HepG2 (cell line): ENCODE data around the gene ARTN. TPM values are rescaled to one million over a fixed set of nuclear protein-coding genes. Genes with fewer than 3 reads are reported as not detected.

Source experiments
- KDM5A ChIP-seq: fragments of 200-600 bp; sonication (generic); IDR thresholded peaks from 2 replicates; pipeline ENCODE4 v1.7.0; 2018; ENCODE audit warnings: antibody characterized with exemption, mild to moderate bottlenecking, low read length, borderline replicate concordance
- MTA1 ChIP-seq: sonication (generic); formaldehyde crosslinking; IDR thresholded peaks from 2 replicates; pipeline ENCODE4 v1.4.0; 2020; ENCODE audit warnings: missing genetic modification reagents, mild to moderate bottlenecking, borderline replicate concordance
- REXO4 ChIP-seq: sonication (generic); formaldehyde crosslinking; IDR thresholded peaks from 2 replicates; pipeline ENCODE4 v1.8.0; 2022; ENCODE audit warnings: missing genetic modification reagents, mild to moderate bottlenecking, borderline replicate concordance
- SNRNP70 ChIP-seq: fragments of 200-400 bp; formaldehyde crosslinking; IDR thresholded peaks from 2 replicates; pipeline ENCODE4 v1.6.1; 2017; ENCODE audit warnings: mild to moderate bottlenecking, low read depth, low read length, moderate library complexity
- THAP11 ChIP-seq: IDR thresholded peaks from 2 replicates; pipeline ENCODE4 v1.6.1; 2016; ENCODE audit warnings: missing biosample characterization, missing genetic modification reagents
- THYN1 ChIP-seq: sonication (generic); formaldehyde crosslinking; IDR thresholded peaks from 2 replicates; pipeline ENCODE4 v1.8.1; 2023; ENCODE audit warnings: low read depth, mild to moderate bottlenecking, moderate library complexity, missing genetic modification reagents, borderline replicate concordance
- WIZ ChIP-seq: sonication (generic); formaldehyde crosslinking; IDR thresholded peaks from 2 replicates; pipeline ENCODE4 v1.5.1; 2020; ENCODE audit warnings: mild to moderate bottlenecking, missing genetic modification reagents
- XRCC5 ChIP-seq: fragments of 200-400 bp; formaldehyde crosslinking; optimal IDR thresholded peaks from 2 replicates; pipeline ENCODE3; 2017; ENCODE audit warnings: mild to moderate bottlenecking, low read length
- YEATS4 ChIP-seq: sonication (generic); formaldehyde crosslinking; IDR thresholded peaks from 2 replicates; pipeline ENCODE4 v1.4.0; 2020; ENCODE audit warnings: missing genetic modification reagents, borderline replicate concordance
- ZNF224 ChIP-seq: sonication (generic); formaldehyde crosslinking; IDR thresholded peaks from 2 replicates; pipeline ENCODE4 v1.5.0; 2020; ENCODE audit warnings: mild to moderate bottlenecking, missing genetic modification reagents
- ZNF335 ChIP-seq: sonication (generic); formaldehyde crosslinking; IDR thresholded peaks from 2 replicates; pipeline ENCODE4 v1.4.0; 2020; ENCODE audit warnings: missing genetic modification reagents
- ZNF761 ChIP-seq: sonication (generic); formaldehyde crosslinking; conservative IDR thresholded peaks from 2 replicates; pipeline ENCODE4 v1.4.0; 2020; ENCODE audit warnings: mild to moderate bottlenecking, missing genetic modification reagents
- polyA plus RNA-seq, 8 experiments: library from polyadenylated mRNA; depleted of rRNA in 3 of 8; stranded (reverse) in 7 of 8; unstranded in 1 of 8; fragments of >200 nt; fragmentation: Illumina TruSeq in 4 of 8; extraction: Trizol in 4 of 8; gene quantifications; 2 replicates each; pipeline versions ENCODE4 v1.2.1 to v1.2.3, GENCODE V29; 2011 to 2016; ENCODE audit warnings: low read depth in 4 of 8, missing spikeins in 1 of 8, mixed read lengths in 1 of 8; ENCODE audit not compliant: insufficient read depth in 1 of 8
- total RNA-seq, 5 experiments: library from RNA; depleted of rRNA; stranded (reverse); fragments of >200 nt; fragmentation: Illumina TruSeq; extraction: Trizol; gene quantifications; 2 replicates each; pipeline ENCODE4 v1.2.3, GENCODE V29; 2016; ENCODE audit warnings: low read depth in 1 of 5
- TF ChIP-seq, protein P1 (sequence below): sonication (generic); formaldehyde crosslinking; IDR thresholded peaks from 2 replicates; pipeline ENCODE4 v1.4.0; 2020; ENCODE audit warnings: mild to moderate bottlenecking, missing genetic modification reagents
- TF ChIP-seq, protein P2 (sequence below): sonication (generic); formaldehyde crosslinking; IDR thresholded peaks from 2 replicates; pipeline ENCODE4 v1.4.0; 2020; ENCODE audit warnings: missing genetic modification reagents
- TF ChIP-seq, protein P3 (sequence below): sonication (generic); formaldehyde crosslinking; IDR thresholded peaks from 2 replicates; pipeline ENCODE4 v1.4.0; 2020; ENCODE audit warnings: missing genetic modification reagents

The ARTN gene
- total and polyA plus RNA-seq, 2 of the 13 experiments (the other 11 are each of a cell fraction or from before 2014, with no cell fraction given): 0.11 to 0.62 TPM

DNA sequence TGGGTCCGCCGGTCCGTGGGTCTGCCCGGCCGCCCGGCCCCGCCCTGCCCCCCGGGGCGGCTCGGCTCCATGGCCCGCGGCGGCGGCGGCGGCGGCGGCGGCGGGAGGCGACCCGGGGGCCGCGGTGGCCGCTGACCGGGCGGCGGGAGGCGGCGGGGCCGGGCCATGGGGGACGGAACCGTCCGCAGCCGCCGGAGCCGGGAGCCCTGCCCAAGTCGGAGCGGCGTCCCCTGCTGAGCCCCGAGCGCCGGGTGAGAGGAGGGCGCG, 45.6 kb downstream of the ARTN start (continued):
- TF ChIP-seq, protein P1, sequence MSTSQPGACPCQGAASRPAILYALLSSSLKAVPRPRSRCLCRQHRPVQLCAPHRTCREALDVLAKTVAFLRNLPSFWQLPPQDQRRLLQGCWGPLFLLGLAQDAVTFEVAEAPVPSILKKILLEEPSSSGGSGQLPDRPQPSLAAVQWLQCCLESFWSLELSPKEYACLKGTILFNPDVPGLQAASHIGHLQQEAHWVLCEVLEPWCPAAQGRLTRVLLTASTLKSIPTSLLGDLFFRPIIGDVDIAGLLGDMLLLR (CRISPR knock-in tag): no peak
- TF ChIP-seq THYN1 (CRISPR knock-in tag): no peak
- TF ChIP-seq SNRNP70: no peak
- no peak for TF ChIP-seq REXO4 (CRISPR knock-in tag)
- TF ChIP-seq ZNF224: no peak
- TF ChIP-seq MTA1: no peak
- no peak for TF ChIP-seq THAP11 (CRISPR knock-in tag)
- TF ChIP-seq ZNF761 (CRISPR knock-in tag): no peak
- TF ChIP-seq, protein P2, sequence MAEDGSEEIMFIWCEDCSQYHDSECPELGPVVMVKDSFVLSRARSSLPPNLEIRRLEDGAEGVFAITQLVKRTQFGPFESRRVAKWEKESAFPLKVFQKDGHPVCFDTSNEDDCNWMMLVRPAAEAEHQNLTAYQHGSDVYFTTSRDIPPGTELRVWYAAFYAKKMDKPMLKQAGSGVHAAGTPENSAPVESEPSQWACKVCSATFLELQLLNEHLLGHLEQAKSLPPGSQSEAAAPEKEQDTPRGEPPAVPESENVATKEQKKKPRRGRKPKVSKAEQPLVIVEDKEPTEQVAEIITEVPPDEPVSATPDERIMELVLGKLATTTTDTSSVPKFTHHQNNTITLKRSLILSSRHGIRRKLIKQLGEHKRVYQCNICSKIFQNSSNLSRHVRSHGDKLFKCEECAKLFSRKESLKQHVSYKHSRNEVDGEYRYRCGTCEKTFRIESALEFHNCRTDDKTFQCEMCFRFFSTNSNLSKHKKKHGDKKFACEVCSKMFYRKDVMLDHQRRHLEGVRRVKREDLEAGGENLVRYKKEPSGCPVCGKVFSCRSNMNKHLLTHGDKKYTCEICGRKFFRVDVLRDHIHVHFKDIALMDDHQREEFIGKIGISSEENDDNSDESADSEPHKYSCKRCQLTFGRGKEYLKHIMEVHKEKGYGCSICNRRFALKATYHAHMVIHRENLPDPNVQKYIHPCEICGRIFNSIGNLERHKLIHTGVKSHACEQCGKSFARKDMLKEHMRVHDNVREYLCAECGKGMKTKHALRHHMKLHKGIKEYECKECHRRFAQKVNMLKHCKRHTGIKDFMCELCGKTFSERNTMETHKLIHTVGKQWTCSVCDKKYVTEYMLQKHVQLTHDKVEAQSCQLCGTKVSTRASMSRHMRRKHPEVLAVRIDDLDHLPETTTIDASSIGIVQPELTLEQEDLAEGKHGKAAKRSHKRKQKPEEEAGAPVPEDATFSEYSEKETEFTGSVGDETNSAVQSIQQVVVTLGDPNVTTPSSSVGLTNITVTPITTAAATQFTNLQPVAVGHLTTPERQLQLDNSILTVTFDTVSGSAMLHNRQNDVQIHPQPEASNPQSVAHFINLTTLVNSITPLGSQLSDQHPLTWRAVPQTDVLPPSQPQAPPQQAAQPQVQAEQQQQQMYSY (CRISPR knock-in tag): 0 out of 2 replicates have a peak, but pooled peaks have one; percentile 7
- 0 out of 2 replicates have a peak, but pooled peaks have one; percentile 0 for TF ChIP-seq ZNF335 (CRISPR knock-in tag)
- no peak for TF ChIP-seq WIZ (CRISPR knock-in tag)
- TF ChIP-seq, protein P3, sequence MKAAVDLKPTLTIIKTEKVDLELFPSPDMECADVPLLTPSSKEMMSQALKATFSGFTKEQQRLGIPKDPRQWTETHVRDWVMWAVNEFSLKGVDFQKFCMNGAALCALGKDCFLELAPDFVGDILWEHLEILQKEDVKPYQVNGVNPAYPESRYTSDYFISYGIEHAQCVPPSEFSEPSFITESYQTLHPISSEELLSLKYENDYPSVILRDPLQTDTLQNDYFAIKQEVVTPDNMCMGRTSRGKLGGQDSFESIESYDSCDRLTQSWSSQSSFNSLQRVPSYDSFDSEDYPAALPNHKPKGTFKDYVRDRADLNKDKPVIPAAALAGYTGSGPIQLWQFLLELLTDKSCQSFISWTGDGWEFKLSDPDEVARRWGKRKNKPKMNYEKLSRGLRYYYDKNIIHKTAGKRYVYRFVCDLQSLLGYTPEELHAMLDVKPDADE (CRISPR knock-in tag): 0 out of 2 replicates have a peak, but pooled peaks have one; percentile 38
- no peak for TF ChIP-seq KDM5A
- no peak for TF ChIP-seq XRCC5
- peak; percentile 17 for TF ChIP-seq YEATS4
